ENCODE measurements around the gene PERM1. TPM values are rescaled to one million over a fixed set of nuclear protein-coding genes. Genes with fewer than 3 reads are reported as not detected.

Gene PERM1
- total and polyA plus RNA-seq, 9 of the 15 experiments (the other 6 are each of a cell fraction or from before 2014, with no cell fraction given) = not detected

DNA sequence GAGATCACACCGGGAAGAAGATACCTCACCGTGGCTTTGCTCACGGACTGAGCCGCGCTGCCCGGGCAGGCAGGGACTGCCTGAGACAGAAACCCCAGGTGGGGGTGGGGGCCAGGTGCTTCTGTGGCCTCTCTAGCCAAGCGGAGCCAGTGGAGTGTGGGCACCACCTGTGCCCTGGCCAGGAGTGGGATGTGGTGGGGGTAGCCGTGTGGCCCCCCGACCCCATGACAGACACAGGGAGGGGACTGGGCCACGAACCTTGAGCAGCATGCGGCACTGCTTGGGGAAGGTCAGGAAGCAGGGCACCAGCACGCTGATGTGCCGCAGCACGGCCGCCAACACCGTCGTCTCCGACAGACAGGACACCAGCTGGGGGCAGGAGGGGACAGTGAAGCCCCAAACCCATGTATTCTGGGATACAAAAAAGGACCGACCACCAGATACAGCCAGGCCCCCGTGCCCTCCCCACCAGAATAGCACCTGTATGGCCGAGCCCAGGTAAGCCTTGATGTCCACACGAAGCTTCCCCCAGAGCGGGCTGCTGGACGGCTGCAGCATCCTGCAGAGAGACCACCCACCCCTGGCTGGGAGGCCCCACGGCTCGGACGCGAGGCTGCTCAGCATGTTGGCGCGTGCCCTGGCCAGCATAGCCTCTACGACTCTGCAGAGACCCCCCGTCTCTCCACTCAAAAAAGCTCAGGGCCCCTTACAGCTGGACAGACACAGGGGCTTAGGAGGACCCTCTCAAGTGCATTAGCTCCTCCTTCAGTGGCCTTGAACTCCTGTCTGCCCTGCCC, 28.2 kb downstream of the PERM1 start:
- ATAC-seq = no peak
- H3K36me3 ChIP-seq (ENCODE audit: control insufficient read depth, insufficient read depth, low read length) = peaks cover 91% of the 10 kb centered on the region
- H2AFZ ChIP-seq (ENCODE audit: low read depth, low read length) = no peak overlapping the region
- intact Hi-C loops (cut with micrococcal nuclease) (no loop called here), in situ Hi-C loops (cut with MboI) (no loop called here)
- H3K9ac ChIP-seq (ENCODE audit: insufficient read depth in 1 of 2, low read depth in 2 of 2, low read length in 2 of 2) = no peak overlapping the region
- ChIA-PET POLR2A (interaction anchor here (1.4 kb wide), 1 partner anchor 11 kb away, joined by 3 read pairs; no protein-coding TSS in a partner anchor), CTCF (ENCODE audit: low intra/inter-chr PET ratio) (no interaction called here)
- 93% methylated on average over 32 of the region's 32 CpGs for WGBS (ENCODE audit: insufficient coverage, low coverage, missing lambda C conversion rate)
- FAIRE-seq = no peak
- H4K20me1 ChIP-seq (replicated peaks; ENCODE audit: control insufficient read depth, insufficient read depth, low read length) = peaks cover 14% of the 10 kb centered on the region
- no peak for DNase-seq (ENCODE audit: extremely low read depth in 1 of 4, low spot score in 3 of 4)
- no peak overlapping the region for H3K4me2 ChIP-seq (ENCODE audit: insufficient read depth, low read length)
- no peaks in the 10 kb centered on the region for H3K9me3 ChIP-seq (replicated peaks; ENCODE audit: control insufficient read depth, insufficient read depth, low read depth, low read length)
- TF ChIP-seq POLR2G (IDR thresholded peaks at IDR 0.05; ENCODE audit: low read depth, low read length) (peak; percentile 6; the same call in 1 of the 2 replicates), RBFOX2 (IDR thresholded peaks at IDR 0.05; ENCODE audit: low read depth, low read length) (peak; percentile 58), ZKSCAN8 (CRISPR knock-in tag; IDR thresholded peaks at IDR 0.05) (no peak)
- no TSS peak for BruUV-seq (replicated peaks)
- no peak overlapping the region for H3K27ac ChIP-seq (ENCODE audit: extremely low read depth, low read depth, low read length)
- H3K4me3 ChIP-seq = no peak overlapping the region
- peaks cover 7 to 51% of the 10 kb centered on the region in 2 experiments; a peak in 3 of 5 replicates for H3K4me1 ChIP-seq (replicated peaks in 1 of 2; ENCODE audit: control insufficient read depth in 2 of 2, insufficient read depth in 2 of 2, low read length in 2 of 2)
- no peaks in the 10 kb centered on the region for H3K9me1 ChIP-seq (ENCODE audit: control insufficient read depth, insufficient read depth, low read length)
- H3K79me2 ChIP-seq (ENCODE audit: control insufficient read depth, insufficient read depth, low read length) = peaks cover 32% of the 10 kb centered on the region
- no peaks in the 10 kb centered on the region for H3K27me3 ChIP-seq (ENCODE audit: control insufficient read depth in 2 of 2, insufficient read depth in 2 of 2, low read length in 2 of 2)

DNA sequence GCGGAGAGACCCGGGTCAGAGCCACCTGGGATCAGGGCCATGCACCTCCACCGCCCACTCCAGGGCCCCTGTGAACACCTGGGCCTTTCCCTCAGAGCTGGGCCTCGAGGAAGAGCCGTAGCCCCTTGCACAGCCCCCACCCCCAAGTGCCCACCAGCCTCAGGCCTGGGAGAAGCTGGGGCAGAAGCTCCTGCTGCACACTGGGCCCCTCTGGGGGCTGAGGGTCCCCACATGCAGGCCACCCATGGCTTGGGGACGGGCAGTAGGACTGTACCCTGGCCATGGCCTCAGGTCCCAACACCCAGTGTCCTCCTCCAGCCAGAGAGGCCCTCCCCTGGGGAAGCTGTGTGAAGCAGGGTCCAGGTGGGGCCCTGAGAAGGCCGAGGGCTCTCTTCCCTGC, 29.3 kb downstream of the PERM1 start:
- Histone ChIP-seq H3K9me1 (ENCODE audit: control insufficient read depth, insufficient read depth, low read length) (no peaks in the 10 kb centered on the region), H3K4me1 (replicated peaks in 1 of 2; ENCODE audit: control insufficient read depth in 2 of 2, insufficient read depth in 2 of 2, low read length in 2 of 2) (peaks cover 3 to 52% of the 10 kb centered on the region in 2 experiments; a peak in 3 of 5 replicates), H3K79me2 (ENCODE audit: control insufficient read depth, insufficient read depth, low read length) (peaks cover 20% of the 10 kb centered on the region), H3K9me3 (replicated peaks; ENCODE audit: control insufficient read depth, insufficient read depth, low read depth, low read length) (no peaks in the 10 kb centered on the region), H3K4me3 (no peak overlapping the region), H3K27ac (ENCODE audit: extremely low read depth, low read depth, low read length) (no peak overlapping the region), H3K4me2 (ENCODE audit: insufficient read depth, low read length) (no peak overlapping the region), H3K9ac (ENCODE audit: insufficient read depth in 1 of 2, low read depth in 2 of 2, low read length in 2 of 2) (0 out of 4 replicates have a peak overlapping the region, but pooled peaks of 1 of the 2 experiments have one; percentile 15), H2AFZ (ENCODE audit: low read depth, low read length) (no peak overlapping the region), H3K27me3 (ENCODE audit: control insufficient read depth in 2 of 2, insufficient read depth in 2 of 2, low read length in 2 of 2) (no peaks in the 10 kb centered on the region), H4K20me1 (replicated peaks; ENCODE audit: control insufficient read depth, insufficient read depth, low read length) (peaks cover 10% of the 10 kb centered on the region), H3K36me3 (ENCODE audit: control insufficient read depth, insufficient read depth, low read length) (peaks cover 100% of the 10 kb centered on the region)
- intact Hi-C loops (cut with micrococcal nuclease) = no loop called here
- POLR2A ChIA-PET = interaction anchor here (0.8 kb wide), 1 partner anchor 10 kb away, joined by 3 read pairs; no protein-coding TSS in a partner anchor
- FAIRE-seq (no peak), ATAC-seq (no peak), DNase-seq (ENCODE audit: extremely low read depth in 1 of 4, low spot score in 3 of 4) (no peak)
- in situ Hi-C loops (cut with MboI) = no loop called here
- CTCF ChIA-PET (ENCODE audit: low intra/inter-chr PET ratio) = no interaction called here
- WGBS (ENCODE audit: insufficient coverage, low coverage, missing lambda C conversion rate) = 97% methylated on average over 5 of the region's 7 CpGs
- no TSS peak for BruUV-seq (replicated peaks)
- TF ChIP-seq, protein P1, sequence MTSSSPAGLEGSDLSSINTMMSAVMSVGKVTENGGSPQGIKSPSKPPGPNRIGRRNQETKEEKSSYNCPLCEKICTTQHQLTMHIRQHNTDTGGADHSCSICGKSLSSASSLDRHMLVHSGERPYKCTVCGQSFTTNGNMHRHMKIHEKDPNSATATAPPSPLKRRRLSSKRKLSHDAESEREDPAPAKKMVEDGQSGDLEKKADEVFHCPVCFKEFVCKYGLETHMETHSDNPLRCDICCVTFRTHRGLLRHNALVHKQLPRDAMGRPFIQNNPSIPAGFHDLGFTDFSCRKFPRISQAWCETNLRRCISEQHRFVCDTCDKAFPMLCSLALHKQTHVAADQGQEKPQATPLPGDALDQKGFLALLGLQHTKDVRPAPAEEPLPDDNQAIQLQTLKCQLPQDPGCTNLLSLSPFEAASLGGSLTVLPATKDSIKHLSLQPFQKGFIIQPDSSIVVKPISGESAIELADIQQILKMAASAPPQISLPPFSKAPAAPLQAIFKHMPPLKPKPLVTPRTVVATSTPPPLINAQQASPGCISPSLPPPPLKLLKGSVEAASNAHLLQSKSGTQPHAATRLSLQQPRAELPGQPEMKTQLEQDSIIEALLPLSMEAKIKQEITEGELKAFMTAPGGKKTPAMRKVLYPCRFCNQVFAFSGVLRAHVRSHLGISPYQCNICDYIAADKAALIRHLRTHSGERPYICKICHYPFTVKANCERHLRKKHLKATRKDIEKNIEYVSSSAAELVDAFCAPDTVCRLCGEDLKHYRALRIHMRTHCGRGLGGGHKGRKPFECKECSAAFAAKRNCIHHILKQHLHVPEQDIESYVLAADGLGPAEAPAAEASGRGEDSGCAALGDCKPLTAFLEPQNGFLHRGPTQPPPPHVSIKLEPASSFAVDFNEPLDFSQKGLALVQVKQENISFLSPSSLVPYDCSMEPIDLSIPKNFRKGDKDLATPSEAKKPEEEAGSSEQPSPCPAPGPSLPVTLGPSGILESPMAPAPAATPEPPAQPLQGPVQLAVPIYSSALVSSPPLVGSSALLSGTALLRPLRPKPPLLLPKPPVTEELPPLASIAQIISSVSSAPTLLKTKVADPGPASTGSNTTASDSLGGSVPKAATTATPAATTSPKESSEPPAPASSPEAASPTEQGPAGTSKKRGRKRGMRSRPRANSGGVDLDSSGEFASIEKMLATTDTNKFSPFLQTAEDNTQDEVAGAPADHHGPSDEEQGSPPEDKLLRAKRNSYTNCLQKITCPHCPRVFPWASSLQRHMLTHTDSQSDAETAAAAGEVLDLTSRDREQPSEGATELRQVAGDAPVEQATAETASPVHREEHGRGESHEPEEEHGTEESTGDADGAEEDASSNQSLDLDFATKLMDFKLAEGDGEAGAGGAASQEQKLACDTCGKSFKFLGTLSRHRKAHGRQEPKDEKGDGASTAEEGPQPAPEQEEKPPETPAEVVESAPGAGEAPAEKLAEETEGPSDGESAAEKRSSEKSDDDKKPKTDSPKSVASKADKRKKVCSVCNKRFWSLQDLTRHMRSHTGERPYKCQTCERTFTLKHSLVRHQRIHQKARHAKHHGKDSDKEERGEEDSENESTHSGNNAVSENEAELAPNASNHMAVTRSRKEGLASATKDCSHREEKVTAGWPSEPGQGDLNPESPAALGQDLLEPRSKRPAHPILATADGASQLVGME (CRISPR knock-in tag; IDR thresholded peaks at IDR 0.05) = no peak
- TF ChIP-seq JUN (IDR thresholded peaks at IDR 0.05; ENCODE audit: borderline replicate concordance, low read depth, low read length) (no peak), JUN (CRISPR knock-in tag; IDR thresholded peaks at IDR 0.05; ENCODE audit: borderline replicate concordance) (no peak), EGR1 (conservative IDR thresholded peaks at IDR 0.05) (no peak), KAT2B (IDR thresholded peaks at IDR 0.05; ENCODE audit: low read depth, low read length) (no peak), POLR2G (IDR thresholded peaks at IDR 0.05; ENCODE audit: low read depth, low read length) (peak; percentile 59), EZH2 (IDR thresholded peaks at IDR 0.05; ENCODE audit: borderline replicate concordance, low read depth, low read length) (no peak)

Data from K562 (cell line).